ENCODE data around the gene ZBTB20.

GRCh38 chr3:114627770-114628169 lies 519.3 kb downstream of the ZBTB20 start:
- TF ChIP-seq POLR2A (IDR thresholded peaks at IDR 0.05) (no peak), CTCF (IDR thresholded peaks at IDR 0.05) (no peak)
